22Rv1 (cell line): Measurements from ENCODE around the gene PCMT1.
"Not testable (repeated sequence)": the region's sequence is repeated elsewhere in the genome, so short reads cannot be mapped to it uniquely, and the experiment has no call there.

Experiments used
- H3K27ac ChIP-seq: fragments of 450-650 bp; 2 replicates; pipeline ENCODE4 v1.5.1; 2017
- CTCF ChIP-seq: fragments of 450-650 bp; IDR thresholded peaks from 2 replicates; pipeline ENCODE4 v1.5.1; 2017; ENCODE audit warnings: mild to moderate bottlenecking
- ZFX ChIP-seq: fragments of 450-650 bp; IDR thresholded peaks from 2 replicates; pipeline ENCODE4 v1.6.1; 2017; ENCODE audit warnings: antibody characterized with exemption, borderline replicate concordance

The PCMT1 gene

GRCh38 chr6:149729824-149730223 is 19.7 kb upstream of the PCMT1 start:
- H3K27ac ChIP-seq = no peak overlapping the region
- no peak for TF ChIP-seq CTCF
- no peak for TF ChIP-seq ZFX

GRCh38 chr6:149733089-149733720 is 16.3 kb upstream of the PCMT1 start:
- TF ChIP-seq ZFX (no peak), CTCF (no peak)
- no peak overlapping the region for H3K27ac ChIP-seq

- TF ChIP-seq CTCF (no peak), ZFX (no peak)
- H3K27ac ChIP-seq = no peak overlapping the region
Measured at GRCh38 chr6:149734915-149735314, 14.6 kb upstream of the PCMT1 start.

- peak overlapping the region; percentile 81; the same call in 1 of the 2 replicates for H3K27ac ChIP-seq
Measured at GRCh38 chr6:149745252-149745651, 4.3 kb upstream of the PCMT1 start.

GRCh38 chr6:149746147-149746946 is 3.2 kb upstream of the PCMT1 start, which contains the start of gene NUP43:
NUP43 (minus strand) TSS chr6:149746529; CDS start chr6:149746495, 34 bp downstream.
- TF ChIP-seq CTCF = peak; percentile 64
- TF ChIP-seq ZFX = no peak
- peak within 1 kb of the TSS; percentile 81 for H3K27ac ChIP-seq

- H3K27ac ChIP-seq = peak overlapping the region; percentile 95
Measured at GRCh38 chr6:149749082-149749593, 403 bp upstream of the PCMT1 start.

GRCh38 chr6:149750136-149750609 is 632 bp downstream of the PCMT1 start:
- H3K27ac ChIP-seq = peak overlapping the region; percentile 95
- TF ChIP-seq ZFX = no peak
- TF ChIP-seq CTCF = no peak

- TF ChIP-seq CTCF (no peak), ZFX (no peak)
- no peak overlapping the region for H3K27ac ChIP-seq
Measured at GRCh38 chr6:149751239-149751638, 1.7 kb downstream of the PCMT1 start.

- H3K27ac ChIP-seq = not testable (repeated sequence)
Measured at GRCh38 chr6:149751920-149752319, 2.4 kb downstream of the PCMT1 start.
